Activated CD8-positive, alpha-beta T cell treated with anti-CD3 and anti-CD28 coated beads, Interleukin-2, amount 10 ng/mL, durations not matched to agents 7 days and 5 days (primary cell): ENCODE results near the gene DNAJA3. TPM values are rescaled to one million over a fixed set of nuclear protein-coding genes. Genes with fewer than 3 reads are reported as not detected.
A peak's percentile ranks its signal among the peaks of the same experiment; 100 is the strongest.

ENCODE experiments used
- ATAC-seq: fragments of 150-1000 bp; cut with Tn5 transposase; one replicate; pipeline ENCODE4 v1.10.0; 2021; ENCODE audit warnings: moderate library complexity
- CTCF ChIA-PET: fragments of 350-600 bp; sonication (Branson Sonifier 250); formaldehyde crosslinking; loops from one replicate; lab custom pipeline; 2021; ENCODE audit warnings: antibody characterized with exemption; lab: Charles Lee
- POLR2A ChIA-PET: fragments of 350-600 bp; sonication (Branson Sonifier 250); formaldehyde crosslinking; loops from one replicate; lab custom pipeline; 2021; ENCODE audit warnings: antibody characterized with exemption; lab: Charles Lee
- DNase-seq: peaks from one replicate; pipeline ENCODE4 v3.0.0-alpha.2; 2020
- H3K27ac Mint-ChIP-seq: one replicate; pipeline ENCODE4 v1.8.0; 2021; ENCODE audit warnings: mild to moderate bottlenecking, mixed read lengths
- H3K27me3 Mint-ChIP-seq: one replicate; pipeline ENCODE4 v1.8.0; 2021; ENCODE audit warnings: low read depth, mixed read lengths
- H3K36me3 Mint-ChIP-seq: one replicate; pipeline ENCODE4 v1.8.0; 2021; ENCODE audit warnings: low read depth, mixed read lengths
- H3K4me1 Mint-ChIP-seq: one replicate; pipeline ENCODE4 v1.8.0; 2021; ENCODE audit warnings: low read depth, mixed read lengths
- H3K4me3 Mint-ChIP-seq: one replicate; pipeline ENCODE4 v1.8.0; 2021; ENCODE audit warnings: mild to moderate bottlenecking, mixed read lengths
- H3K9me3 Mint-ChIP-seq: one replicate; pipeline ENCODE4 v1.8.0; 2022; ENCODE audit warnings: mixed read lengths; ENCODE audit not compliant: insufficient read depth
- total RNA-seq, 2 experiments: library from RNA; stranded (reverse); gene quantifications; one replicate each; pipeline ENCODE4 v1.2.3, GENCODE V29; 2021

Gene DNAJA3
- total RNA-seq, 2 experiments from 2014 or later = 55.1 to 61.4 TPM

- peak overlapping the region; percentile 64 for H3K4me3 Mint-ChIP-seq
- no peaks in the 10 kb centered on the region for H3K9me3 Mint-ChIP-seq
- ChIA-PET POLR2A (interaction anchor here (0.7 to 2.8 kb wide), 5 partner anchors 12 to 29 kb away, joined by 3 to 14 read pairs (median 11); partner anchors contain the start of gene HMOX2), CTCF (interaction anchor here (1.9 to 4.1 kb wide), 4 partner anchors 11 to 59 kb away, joined by 7 to 37 read pairs (median 18); no protein-coding TSS in a partner anchor)
- no peaks in the 10 kb centered on the region for H3K27me3 Mint-ChIP-seq
- peaks cover 65% of the 10 kb centered on the region for H3K4me1 Mint-ChIP-seq
- peak overlapping the region; percentile 92 for H3K27ac Mint-ChIP-seq
- no peak for DNase-seq
- peaks cover 62% of the 10 kb centered on the region for H3K36me3 Mint-ChIP-seq
- no peak for ATAC-seq
These were observed 63.4 kb downstream of the DNAJA3 start for GRCh38 chr16:4489030-4489429.

- H3K4me3 Mint-ChIP-seq = no peak overlapping the region
- peaks cover 59% of the 10 kb centered on the region for H3K36me3 Mint-ChIP-seq
- ATAC-seq (no peak), DNase-seq (no peak)
- POLR2A ChIA-PET = interaction anchor here (0.6 to 2.9 kb wide), 2 partner anchors 16 to 78 kb away, joined by 3 to 11 read pairs; partner anchors contain the start of gene HMOX2
- CTCF ChIA-PET = interaction anchor here (4.1 kb wide), 1 partner anchor 14 kb away, joined by 28 read pairs; no protein-coding TSS in a partner anchor
- peaks cover 71% of the 10 kb centered on the region for H3K4me1 Mint-ChIP-seq
- no peaks in the 10 kb centered on the region for H3K27me3 Mint-ChIP-seq
- no peaks in the 10 kb centered on the region for H3K9me3 Mint-ChIP-seq
- H3K27ac Mint-ChIP-seq = no peak overlapping the region
These were observed 66.2 kb downstream of the DNAJA3 start for GRCh38 chr16:4491898-4492297.

- Mint-ChIP-seq H3K36me3 (peaks cover 61% of the 10 kb centered on the region), H3K4me3 (no peak overlapping the region), H3K27ac (peak overlapping the region; percentile 43), H3K4me1 (peaks cover 65% of the 10 kb centered on the region), H3K9me3 (no peaks in the 10 kb centered on the region), H3K27me3 (no peaks in the 10 kb centered on the region)
- ChIA-PET POLR2A (interaction anchor here (2.9 kb wide), 1 partner anchor 19 kb away, joined by 11 read pairs; the partner anchor contains the start of gene HMOX2), CTCF (interaction anchor here (1.3 to 4.1 kb wide), 2 partner anchors 11 to 20 kb away, joined by 4 to 28 read pairs; no protein-coding TSS in a partner anchor)
- DNase-seq (no peak), ATAC-seq (no peak)
These were observed 69.2 kb downstream of the DNAJA3 start for GRCh38 chr16:4494746-4495490.

GRCh38 chr16:4495766-4496165 is 70.1 kb downstream of the DNAJA3 start:
- Mint-ChIP-seq H3K4me3 (no peak overlapping the region), H3K27me3 (no peaks in the 10 kb centered on the region), H3K36me3 (peaks cover 55% of the 10 kb centered on the region), H3K9me3 (no peaks in the 10 kb centered on the region), H3K4me1 (peaks cover 60% of the 10 kb centered on the region), H3K27ac (no peak overlapping the region)
- POLR2A ChIA-PET = no interaction called here
- CTCF ChIA-PET = interaction anchor here (1.3 to 4.1 kb wide), 2 partner anchors 10 to 19 kb away, joined by 4 to 28 read pairs; no protein-coding TSS in a partner anchor
- ATAC-seq = no peak
- DNase-seq = no peak

- no peaks in the 10 kb centered on the region for H3K27me3 Mint-ChIP-seq
These were observed 70.6 kb downstream of the DNAJA3 start for GRCh38 chr16:4496305-4496704.

GRCh38 chr16:4498546-4499195 is 73.0 kb downstream of the DNAJA3 start:
- Mint-ChIP-seq H3K4me1 (peaks cover 71% of the 10 kb centered on the region), H3K27ac (no peak overlapping the region), H3K27me3 (no peaks in the 10 kb centered on the region), H3K9me3 (no peaks in the 10 kb centered on the region), H3K4me3 (no peak overlapping the region), H3K36me3 (peaks cover 45% of the 10 kb centered on the region)
- ATAC-seq (no peak), DNase-seq (no peak)
- POLR2A ChIA-PET = interaction anchor here (1.5 to 1.6 kb wide), 2 partner anchors 11 to 22 kb away, joined by 3 to 8 read pairs; partner anchors contain the start of gene HMOX2
- CTCF ChIA-PET = interaction anchor here (1.3 to 12.1 kb wide), 4 partner anchors 9 to 126 kb away, joined by 4 to 173 read pairs (median 13); partner anchors contain the start of genes HMOX2, MGRN1 and NMRAL1

More at GRCh38 chr16:4496305-4496704, 70.6 kb downstream of the DNAJA3 start:
- Mint-ChIP-seq H3K4me1 (peaks cover 61% of the 10 kb centered on the region), H3K9me3 (no peaks in the 10 kb centered on the region), H3K4me3 (no peak overlapping the region), H3K27ac (no peak overlapping the region), H3K36me3 (peaks cover 50% of the 10 kb centered on the region)
- no peak for ATAC-seq
- ChIA-PET POLR2A (interaction anchor here (1.2 kb wide), 1 partner anchor 9 kb away, joined by 3 read pairs; no protein-coding TSS in a partner anchor), CTCF (no interaction called here)
- no peak for DNase-seq

GRCh38 chr16:4499196-4499555 is 73.5 kb downstream of the DNAJA3 start:
- Mint-ChIP-seq H3K36me3 (peaks cover 49% of the 10 kb centered on the region), H3K27me3 (no peaks in the 10 kb centered on the region), H3K4me1 (peaks cover 76% of the 10 kb centered on the region), H3K9me3 (no peaks in the 10 kb centered on the region), H3K4me3 (no peak overlapping the region), H3K27ac (no peak overlapping the region)
- POLR2A ChIA-PET = interaction anchor here (1.0 to 1.6 kb wide), 3 partner anchors 11 to 23 kb away, joined by 3 to 8 read pairs (median 6); partner anchors contain the start of gene HMOX2
- ATAC-seq = no peak
- CTCF ChIA-PET = interaction anchor here (1.3 to 12.1 kb wide), 4 partner anchors 9 to 125 kb away, joined by 4 to 173 read pairs (median 13); partner anchors contain the start of genes HMOX2, MGRN1 and NMRAL1
- DNase-seq = no peak

- DNase-seq = no peak
- H3K27me3 Mint-ChIP-seq = no peaks in the 10 kb centered on the region
- H3K4me3 Mint-ChIP-seq = no peak overlapping the region
- peaks cover 49% of the 10 kb centered on the region for H3K36me3 Mint-ChIP-seq
- ChIA-PET CTCF (interaction anchor here (1.6 to 12.1 kb wide), 6 partner anchors 10 to 124 kb away, joined by 7 to 173 read pairs (median 9); partner anchors contain the start of genes HMOX2, MGRN1 and NMRAL1), POLR2A (interaction anchor here (1.0 to 3.6 kb wide), 7 partner anchors 9 to 24 kb away, joined by 3 to 14 read pairs (median 5); partner anchors contain the start of gene HMOX2)
- no peak overlapping the region for H3K27ac Mint-ChIP-seq
- no peak for ATAC-seq
- no peaks in the 10 kb centered on the region for H3K9me3 Mint-ChIP-seq
- peaks cover 72% of the 10 kb centered on the region for H3K4me1 Mint-ChIP-seq
These were observed 74.6 kb downstream of the DNAJA3 start for GRCh38 chr16:4500272-4500671.

- no peaks in the 10 kb centered on the region for H3K27me3 Mint-ChIP-seq
- ATAC-seq = no peak
- H3K4me1 Mint-ChIP-seq = peaks cover 73% of the 10 kb centered on the region
- no peaks in the 10 kb centered on the region for H3K9me3 Mint-ChIP-seq
- H3K4me3 Mint-ChIP-seq = no peak overlapping the region
- ChIA-PET CTCF (interaction anchor here (0.8 to 12.1 kb wide), 8 partner anchors 8 to 123 kb away, joined by 3 to 173 read pairs (median 8); partner anchors contain the start of genes HMOX2, MGRN1 and NMRAL1), POLR2A (interaction anchor here (1.0 to 3.6 kb wide), 5 partner anchors 8 to 25 kb away, joined by 3 to 14 read pairs (median 5); partner anchors contain the start of gene HMOX2)
- H3K27ac Mint-ChIP-seq = peak overlapping the region; percentile 48
- H3K36me3 Mint-ChIP-seq = peaks cover 49% of the 10 kb centered on the region
- DNase-seq = no peak
These were observed 75.4 kb downstream of the DNAJA3 start for GRCh38 chr16:4501071-4501478.

GRCh38 chr16:4505356-4506147 is 79.9 kb downstream of the DNAJA3 start:
- Mint-ChIP-seq H3K27ac (peak overlapping the region; percentile 95), H3K36me3 (peaks cover 63% of the 10 kb centered on the region), H3K4me3 (peak overlapping the region; percentile 73), H3K9me3 (no peaks in the 10 kb centered on the region), H3K27me3 (no peaks in the 10 kb centered on the region), H3K4me1 (peaks cover 61% of the 10 kb centered on the region)
- ChIA-PET CTCF (interaction anchor here (0.5 to 12.1 kb wide), 30 partner anchors 11 to 252 kb away, joined by 3 to 173 read pairs (median 6); partner anchors contain the start of genes C16orf96, CDIP1, CORO7 and HMOX2), POLR2A (interaction anchor here (0.5 to 2.5 kb wide), 24 partner anchors 9 to 262 kb away, joined by 3 to 30 read pairs (median 5); partner anchors contain the start of genes CDIP1, CORO7, HMOX2 and MGRN1)
- DNase-seq (peak; percentile 89), ATAC-seq (peak; percentile 89)
